CD4-positive, alpha-beta memory T cell (primary cell): ENCODE measurements around the gene VIPR2. TPM values are rescaled to one million over a fixed set of nuclear protein-coding genes. Genes with fewer than 3 reads are reported as not detected.
A peak's percentile ranks its signal among the peaks of the same experiment; 100 is the strongest.

Experiments used
- CTCF ChIA-PET: fragments of 350-600 bp; sonication (Branson Sonifier 250); formaldehyde crosslinking; loops from one replicate; lab custom pipeline; 2021; ENCODE audit warnings: inconsistent platforms; ENCODE audit not compliant: partially characterized antibody; lab: Charles Lee
- POLR2A ChIA-PET: fragments of 350-600 bp; sonication (Branson Sonifier 250); formaldehyde crosslinking; loops from one replicate; lab custom pipeline; 2021; ENCODE audit not compliant: partially characterized antibody; lab: Charles Lee
- DNase-seq, 5 donors: peaks; one replicate each; pipeline versions ENCODE4 v3.0.0 to v3.0.0-alpha.2; 2020 to 2022; ENCODE audit warnings: mixed read lengths in 1 of 5
- H3K27ac ChIP-seq: one replicate; pipeline ENCODE4 v1.7.0; 2013; ENCODE audit warnings: low read depth, low read length
- H3K27me3 ChIP-seq: 2 replicates; pipeline ENCODE4 v1.7.0; 2013; ENCODE audit warnings: mild to moderate bottlenecking, low read length, moderate library complexity; ENCODE audit not compliant: insufficient read depth
- H3K36me3 ChIP-seq: 2 replicates; pipeline ENCODE4 v1.7.0; 2013; ENCODE audit warnings: mild to moderate bottlenecking, low read length, moderate library complexity; ENCODE audit not compliant: insufficient read depth
- H3K4me1 ChIP-seq: 2 replicates; pipeline ENCODE4 v1.7.0; 2013; ENCODE audit warnings: mild to moderate bottlenecking, low read length, moderate library complexity; ENCODE audit not compliant: insufficient read depth
- H3K4me3 ChIP-seq, 2 donors: one replicate each; pipeline ENCODE4 v1.7.0; 2013; ENCODE audit warnings: low read length in 2 of 2, mild to moderate bottlenecking in 1 of 2
- H3K9me3 ChIP-seq, 2 donors: one replicate each; pipeline ENCODE4 v1.7.0; 2013; ENCODE audit warnings: low read length in 2 of 2, control low read depth in 1 of 2; ENCODE audit not compliant: control insufficient read depth in 1 of 2
- H3K27ac Mint-ChIP-seq, 7 donors: one replicate each; pipeline ENCODE4 v1.8.0; 2020 to 2021; ENCODE audit warnings: mixed read lengths in 7 of 7, mild to moderate bottlenecking in 6 of 7, inconsistent platforms in 3 of 7, moderate library complexity in 3 of 7
- H3K27me3 Mint-ChIP-seq, 2 donors: one replicate each; pipeline ENCODE4 v1.8.0; 2020 to 2021; ENCODE audit warnings: mixed read lengths in 2 of 2
- H3K36me3 Mint-ChIP-seq, 2 donors: one replicate each; pipeline ENCODE4 v1.8.0; 2020 to 2021; ENCODE audit warnings: mixed read lengths in 2 of 2, inconsistent platforms in 1 of 2, mild to moderate bottlenecking in 1 of 2
- H3K4me1 Mint-ChIP-seq, 4 donors: one replicate each; pipeline ENCODE4 v1.8.0; 2020 to 2021; ENCODE audit warnings: mixed read lengths in 4 of 4, mild to moderate bottlenecking in 1 of 4
- H3K4me3 Mint-ChIP-seq, 8 donors: one replicate each; pipeline ENCODE4 v1.8.0; 2020 to 2021; ENCODE audit warnings: mixed read lengths in 8 of 8, mild to moderate bottlenecking in 7 of 8, moderate library complexity in 6 of 8, inconsistent platforms in 3 of 8
- H3K9me3 Mint-ChIP-seq, 8 donors: one replicate each; pipeline ENCODE4 v1.8.0; 2020 to 2021; ENCODE audit warnings: mixed read lengths in 8 of 8, mild to moderate bottlenecking in 5 of 8, inconsistent platforms in 3 of 8, moderate library complexity in 1 of 8
- intact Hi-C: fragments of 100-400 bp; cut with micrococcal nuclease; formaldehyde crosslinking; loops from one replicate; pipeline ENCODE4 v1.15.1; 2023
- polyA plus RNA-seq, 2 donors: library from polyadenylated mRNA; unstranded; fragments of 300-500 nt; fragmentation: Illumina TruSeq; gene quantifications; one replicate each; pipeline ENCODE4 v1.2.3, GENCODE V29; 2021
- total RNA-seq, 2 experiments: library from RNA; stranded (reverse); gene quantifications; one replicate each; pipeline ENCODE4 v1.2.3, GENCODE V29; 2021

The VIPR2 gene
- total and polyA plus RNA-seq, 4 experiments from 2014 or later = 0.15 to 0.17 TPM; not detected in 2

- no peaks in the 10 kb centered on the region for H3K36me3 ChIP-seq
- DNase-seq = no peak
- Mint-ChIP-seq H3K4me3 (no peak overlapping the region), H3K4me1 (peaks cover 0 to 3% (median 0%) of the 10 kb centered on the region in 4 donors), H3K9me3 (peaks cover 0 to 10% (median 2%) of the 10 kb centered on the region in 8 donors), H3K27me3 (peaks cover 3 to 4% of the 10 kb centered on the region in 2 donors), H3K27ac (no peak overlapping the region), H3K36me3 (no peaks in the 10 kb centered on the region)
- H3K27me3 ChIP-seq = no peaks in the 10 kb centered on the region
- ChIA-PET POLR2A (no interaction called here), CTCF (no interaction called here)
- no peaks in the 10 kb centered on the region for H3K4me1 ChIP-seq
- H3K4me3 ChIP-seq = no peak overlapping the region
- no peaks in the 10 kb centered on the region for H3K9me3 ChIP-seq
- no peak overlapping the region for H3K27ac ChIP-seq
- intact Hi-C loops = no loop called here
Observed at GRCh38 chr7:159020987-159021386, 123.7 kb downstream of the VIPR2 start.

GRCh38 chr7:159019111-159019510 lies 125.6 kb downstream of the VIPR2 start:
- Mint-ChIP-seq H3K36me3 (no peaks in the 10 kb centered on the region), H3K4me1 (peaks cover 0 to 3% (median 0%) of the 10 kb centered on the region in 4 donors), H3K4me3 (peak overlapping the region in 1 of 8 donors; percentile 9), H3K27ac (no peak overlapping the region), H3K27me3 (peaks cover 0 to 2% of the 10 kb centered on the region in 2 donors), H3K9me3 (peaks cover 0 to 8% (median 2%) of the 10 kb centered on the region in 8 donors)
- Histone ChIP-seq H3K27ac (no peak overlapping the region), H3K4me1 (no peaks in the 10 kb centered on the region), H3K27me3 (no peaks in the 10 kb centered on the region), H3K4me3 (no peak overlapping the region), H3K36me3 (no peaks in the 10 kb centered on the region), H3K9me3 (no peaks in the 10 kb centered on the region)
- POLR2A ChIA-PET = no interaction called here
- no peak for DNase-seq
- intact Hi-C loops = no loop called here
- CTCF ChIA-PET = no interaction called here

- no peaks in the 10 kb centered on the region for H3K4me1 ChIP-seq
- Mint-ChIP-seq H3K27ac (no peak overlapping the region), H3K9me3 (peaks cover 0 to 8% (median 2%) of the 10 kb centered on the region in 8 donors), H3K36me3 (no peaks in the 10 kb centered on the region), H3K27me3 (no peaks in the 10 kb centered on the region), H3K4me3 (no peak overlapping the region), H3K4me1 (peaks cover 0 to 3% (median 0%) of the 10 kb centered on the region in 4 donors)
- H3K9me3 ChIP-seq = no peaks in the 10 kb centered on the region
- no peak overlapping the region for H3K27ac ChIP-seq
- POLR2A ChIA-PET = no interaction called here
- CTCF ChIA-PET = no interaction called here
- DNase-seq = no peak
- intact Hi-C loops = no loop called here
- H3K36me3 ChIP-seq = no peaks in the 10 kb centered on the region
- no peaks in the 10 kb centered on the region for H3K27me3 ChIP-seq
- H3K4me3 ChIP-seq = no peak overlapping the region
Observed at GRCh38 chr7:159017741-159018140, 126.9 kb downstream of the VIPR2 start.

GRCh38 chr7:159017210-159017609 lies 127.5 kb downstream of the VIPR2 start:
- Histone ChIP-seq H3K4me1 (no peaks in the 10 kb centered on the region), H3K9me3 (no peaks in the 10 kb centered on the region), H3K4me3 (no peak overlapping the region), H3K27ac (no peak overlapping the region), H3K36me3 (no peaks in the 10 kb centered on the region), H3K27me3 (no peaks in the 10 kb centered on the region)
- intact Hi-C loops = no loop called here
- Mint-ChIP-seq H3K4me1 (peaks cover 0 to 3% (median 0%) of the 10 kb centered on the region in 4 donors), H3K36me3 (no peaks in the 10 kb centered on the region), H3K9me3 (peaks cover 0 to 8% (median 2%) of the 10 kb centered on the region in 8 donors), H3K27me3 (peaks cover 0 to 1% of the 10 kb centered on the region in 2 donors), H3K27ac (no peak overlapping the region), H3K4me3 (no peak overlapping the region)
- no peak for DNase-seq
- ChIA-PET POLR2A (no interaction called here), CTCF (no interaction called here)

- Histone ChIP-seq H3K4me1 (no peaks in the 10 kb centered on the region), H3K9me3 (no peaks in the 10 kb centered on the region), H3K27me3 (no peaks in the 10 kb centered on the region), H3K36me3 (no peaks in the 10 kb centered on the region), H3K4me3 (no peak overlapping the region), H3K27ac (no peak overlapping the region)
- Mint-ChIP-seq H3K27me3 (peaks cover 0 to 3% of the 10 kb centered on the region in 2 donors), H3K4me3 (no peak overlapping the region), H3K27ac (no peak overlapping the region), H3K36me3 (no peaks in the 10 kb centered on the region), H3K4me1 (peaks cover 0 to 3% (median 0%) of the 10 kb centered on the region in 4 donors), H3K9me3 (peaks cover 0 to 6% (median 2%) of the 10 kb centered on the region in 8 donors)
- no peak for DNase-seq
- intact Hi-C loops = no loop called here
- POLR2A ChIA-PET = no interaction called here
- CTCF ChIA-PET = interaction anchor here (1.3 kb wide), 1 partner anchor 40 kb away, joined by 3 read pairs; no protein-coding TSS in a partner anchor
Observed at GRCh38 chr7:159016591-159016990, 128.1 kb downstream of the VIPR2 start.

GRCh38 chr7:159015454-159016410 lies 128.9 kb downstream of the VIPR2 start:
- Histone ChIP-seq H3K4me1 (no peaks in the 10 kb centered on the region), H3K27ac (no peak overlapping the region), H3K27me3 (no peaks in the 10 kb centered on the region), H3K4me3 (no peak overlapping the region), H3K36me3 (no peaks in the 10 kb centered on the region), H3K9me3 (no peaks in the 10 kb centered on the region)
- POLR2A ChIA-PET = no interaction called here
- Mint-ChIP-seq H3K27ac (no peak overlapping the region), H3K36me3 (no peaks in the 10 kb centered on the region), H3K4me3 (no peak overlapping the region), H3K4me1 (peaks cover 0 to 5% (median 2%) of the 10 kb centered on the region in 4 donors), H3K9me3 (peaks cover 0 to 6% (median under 1%) of the 10 kb centered on the region in 8 donors), H3K27me3 (peaks cover 0 to 3% of the 10 kb centered on the region in 2 donors)
- DNase-seq = no peak
- intact Hi-C loops = no loop called here
- CTCF ChIA-PET = interaction anchor here (1.3 kb wide), 1 partner anchor 39 kb away, joined by 3 read pairs; no protein-coding TSS in a partner anchor

- H3K27me3 ChIP-seq = no peaks in the 10 kb centered on the region
- H3K4me3 Mint-ChIP-seq = no peak overlapping the region
- intact Hi-C loops = no loop called here
- H3K27ac ChIP-seq = no peak overlapping the region
- H3K4me3 ChIP-seq = no peak overlapping the region
- no peak overlapping the region for H3K27ac Mint-ChIP-seq
- H3K27me3 Mint-ChIP-seq = peaks cover 0 to 3% of the 10 kb centered on the region in 2 donors
- no peak for DNase-seq
- POLR2A ChIA-PET = no interaction called here
- CTCF ChIA-PET = interaction anchor here (1.3 kb wide), 1 partner anchor 38 kb away, joined by 3 read pairs; no protein-coding TSS in a partner anchor
- H3K4me1 Mint-ChIP-seq = peaks cover 0 to 5% (median 2%) of the 10 kb centered on the region in 4 donors
- H3K36me3 ChIP-seq = no peaks in the 10 kb centered on the region
- peaks cover 0 to 2% (median 0%) of the 10 kb centered on the region in 8 donors for H3K9me3 Mint-ChIP-seq
- H3K9me3 ChIP-seq = no peaks in the 10 kb centered on the region
- no peaks in the 10 kb centered on the region for H3K4me1 ChIP-seq
- H3K36me3 Mint-ChIP-seq = peaks cover 0 to 3% of the 10 kb centered on the region in 2 donors
Observed at GRCh38 chr7:159015081-159015453, 129.6 kb downstream of the VIPR2 start.
